Astrocyte (in vitro differentiated cells and primary cell): ENCODE data around the gene ZSWIM9. TPM values are rescaled to one million over a fixed set of nuclear protein-coding genes. Genes with fewer than 3 reads are reported as not detected.
A peak's percentile ranks its signal among the peaks of the same experiment; 100 is the strongest.

ENCODE experiments used
- DNase-seq: peaks from one replicate; pipeline ENCODE4 v3.0.0-alpha.2; 2010; ENCODE audit warnings: low read depth
- FAIRE-seq: peaks from 2 replicates; lab custom pipeline; 2011; peaks lifted over from hg19 to GRCh38; lab: Jason Lieb, UNC
- H2AFZ ChIP-seq: 2 replicates; pipeline ENCODE4 v1.6.0; 2012; ENCODE audit warnings: low read depth, low read length, inconsistent platforms
- H3K27ac ChIP-seq: 2 replicates; pipeline ENCODE4 v1.5.1; 2011; ENCODE audit warnings: low read depth, low read length, inconsistent platforms
- H3K27me3 ChIP-seq: 2 replicates; pipeline ENCODE4 v1.6.0; 2011; ENCODE audit warnings: low read length, inconsistent platforms; ENCODE audit not compliant: insufficient read depth
- H3K36me3 ChIP-seq: 2 replicates; pipeline ENCODE4 v1.5.1; 2011; ENCODE audit warnings: low read length, inconsistent platforms; ENCODE audit not compliant: insufficient read depth
- H3K4me1 ChIP-seq: 2 replicates; pipeline ENCODE4 v1.5.1; 2011; ENCODE audit warnings: low read length, inconsistent platforms; ENCODE audit not compliant: insufficient read depth
- H3K4me2 ChIP-seq: 2 replicates; pipeline ENCODE4 v1.6.0; 2012; ENCODE audit warnings: low read length, inconsistent platforms
- H3K4me3 ChIP-seq: 2 replicates; pipeline ENCODE4 v1.5.1; 2011; ENCODE audit warnings: low read depth, mild to moderate bottlenecking, low read length, inconsistent platforms; ENCODE audit not compliant: insufficient read depth
- H3K79me2 ChIP-seq: 2 replicates; pipeline ENCODE4 v1.6.0; 2012; ENCODE audit warnings: mild to moderate bottlenecking, low read length, inconsistent platforms; ENCODE audit not compliant: insufficient read depth
- H3K9ac ChIP-seq: 2 replicates; pipeline ENCODE4 v1.6.0; 2012; ENCODE audit warnings: mild to moderate bottlenecking, low read length, inconsistent platforms
- H3K9me3 ChIP-seq: 2 replicates; pipeline ENCODE4 v1.5.1; 2012; ENCODE audit warnings: low read depth, mild to moderate bottlenecking, low read length, inconsistent platforms; ENCODE audit not compliant: insufficient read depth
- H4K20me1 ChIP-seq: 2 replicates; pipeline ENCODE4 v1.6.0; 2012; ENCODE audit warnings: low read length, inconsistent platforms; ENCODE audit not compliant: insufficient read depth
- H3K27ac Mint-ChIP-seq: one replicate; pipeline ENCODE4 v1.8.0; 2021; ENCODE audit warnings: mild to moderate bottlenecking, mixed read lengths; ENCODE audit not compliant: unreplicated experiment
- H3K27me3 Mint-ChIP-seq: one replicate; pipeline ENCODE4 v1.8.0; 2021; ENCODE audit warnings: low read depth, mixed read lengths; ENCODE audit not compliant: unreplicated experiment
- H3K36me3 Mint-ChIP-seq: one replicate; pipeline ENCODE4 v1.8.0; 2021; ENCODE audit warnings: low read depth, mixed read lengths; ENCODE audit not compliant: unreplicated experiment
- H3K4me1 Mint-ChIP-seq: one replicate; pipeline ENCODE4 v1.8.0; 2021; ENCODE audit warnings: low read depth, mixed read lengths; ENCODE audit not compliant: unreplicated experiment
- H3K4me3 Mint-ChIP-seq: one replicate; pipeline ENCODE4 v1.8.0; 2021; ENCODE audit warnings: mild to moderate bottlenecking, moderate library complexity, mixed read lengths; ENCODE audit not compliant: unreplicated experiment
- H3K9me3 Mint-ChIP-seq: one replicate; pipeline ENCODE4 v1.8.0; 2021; ENCODE audit warnings: mild to moderate bottlenecking, mixed read lengths; ENCODE audit not compliant: unreplicated experiment
- CTCF ChIP-seq: IDR thresholded peaks from 2 replicates; pipeline ENCODE4 v1.5.1; 2011; ENCODE audit warnings: low read depth, mild to moderate bottlenecking, inconsistent platforms, low read length, moderate library complexity; ENCODE audit not compliant: insufficient read depth
- EZH2 ChIP-seq: IDR thresholded peaks from 2 replicates; pipeline ENCODE4 v1.6.1; 2012; ENCODE audit warnings: mild to moderate bottlenecking, low read length, inconsistent platforms; ENCODE audit not compliant: insufficient read depth
- total RNA-seq: library from RNA; stranded (reverse); gene quantifications from 2 replicates; pipeline ENCODE4 v1.2.1, GENCODE V29; 2021

ZSWIM9 gene
- total RNA-seq, 1 donor from 2014 or later = 4.7 TPM

- Mint-ChIP-seq H3K27ac (no peak overlapping the region), H3K27me3 (no peaks in the 10 kb centered on the region), H3K9me3 (no peaks in the 10 kb centered on the region), H3K4me1 (peaks cover 4% of the 10 kb centered on the region), H3K36me3 (peaks cover 14% of the 10 kb centered on the region), H3K4me3 (peak overlapping the region; percentile 93)
- H4K20me1 ChIP-seq = no peaks in the 10 kb centered on the region
- no peaks in the 10 kb centered on the region for H3K9me3 ChIP-seq
- DNase-seq = no peak
- no peak for FAIRE-seq
- H3K36me3 ChIP-seq = peaks cover 11% of the 10 kb centered on the region
- H3K27me3 ChIP-seq = no peaks in the 10 kb centered on the region
- TF ChIP-seq EZH2 = no peak
- no peak for TF ChIP-seq CTCF
- peaks cover 20% of the 10 kb centered on the region for H3K79me2 ChIP-seq
- no peak overlapping the region for H3K9ac ChIP-seq
- H3K4me3 ChIP-seq = peak overlapping the region; percentile 84
- H2AFZ ChIP-seq = no peak overlapping the region
- H3K4me2 ChIP-seq = peak overlapping the region; percentile 99
- no peak overlapping the region for H3K27ac ChIP-seq
- H3K4me1 ChIP-seq = peaks cover 9% of the 10 kb centered on the region
Observed at GRCh38 chr19:48171710-48172109, 1.2 kb downstream of the ZSWIM9 start.

GRCh38 chr19:48174445-48175030, 4.1 kb downstream of the ZSWIM9 start:
- Histone ChIP-seq H3K9ac (no peak overlapping the region), H4K20me1 (no peaks in the 10 kb centered on the region), H3K4me1 (peaks cover 9% of the 10 kb centered on the region), H3K4me3 (no peak overlapping the region), H3K9me3 (no peaks in the 10 kb centered on the region), H3K79me2 (peaks cover 11% of the 10 kb centered on the region), H3K4me2 (no peak overlapping the region), H2AFZ (no peak overlapping the region), H3K36me3 (peaks cover 11% of the 10 kb centered on the region), H3K27me3 (no peaks in the 10 kb centered on the region), H3K27ac (no peak overlapping the region)
- FAIRE-seq (no peak), DNase-seq (no peak)
- Mint-ChIP-seq H3K27me3 (no peaks in the 10 kb centered on the region), H3K9me3 (no peaks in the 10 kb centered on the region), H3K27ac (peak overlapping the region; percentile 10), H3K4me1 (peaks cover 4% of the 10 kb centered on the region), H3K36me3 (peaks cover 14% of the 10 kb centered on the region), H3K4me3 (no peak overlapping the region)
- TF ChIP-seq EZH2 (no peak), CTCF (no peak)

- H3K36me3 Mint-ChIP-seq = peaks cover 20% of the 10 kb centered on the region
- no peaks in the 10 kb centered on the region for H3K27me3 Mint-ChIP-seq
- no peak overlapping the region for H3K27ac Mint-ChIP-seq
Observed at GRCh38 chr19:48175578-48175977, 5.1 kb downstream of the ZSWIM9 start.

More at GRCh38 chr19:48175578-48175977, 5.1 kb downstream of the ZSWIM9 start:
- Histone ChIP-seq H3K36me3 (peaks cover 13% of the 10 kb centered on the region), H3K4me2 (no peak overlapping the region), H3K27ac (no peak overlapping the region), H3K79me2 (peaks cover 11% of the 10 kb centered on the region), H3K9ac (no peak overlapping the region), H3K4me1 (peaks cover 9% of the 10 kb centered on the region), H3K4me3 (no peak overlapping the region), H3K9me3 (no peaks in the 10 kb centered on the region), H2AFZ (no peak overlapping the region), H4K20me1 (no peaks in the 10 kb centered on the region), H3K27me3 (no peaks in the 10 kb centered on the region)
- TF ChIP-seq CTCF (no peak), EZH2 (no peak)
- DNase-seq = no peak
- H3K4me1 Mint-ChIP-seq = peaks cover 4% of the 10 kb centered on the region
- FAIRE-seq = no peak
- H3K4me3 Mint-ChIP-seq = peak overlapping the region; percentile 17
- H3K9me3 Mint-ChIP-seq = no peaks in the 10 kb centered on the region
